Progenitor cell of endocrine pancreas (in vitro differentiated cells): ENCODE data around the gene WDR72. TPM values are rescaled to one million over a fixed set of nuclear protein-coding genes. Genes with fewer than 3 reads are reported as not detected.

Experiments
- DNase-seq: peaks from one replicate; pipeline ENCODE4 v3.0.0; 2021; ENCODE audit warnings: low spot score; ENCODE audit not compliant: unreplicated experiment
- H3K27ac Mint-ChIP-seq: 2 replicates; pipeline ENCODE4 v1.8.0; 2021; ENCODE audit warnings: mild to moderate bottlenecking, moderate library complexity, mixed read lengths
- H3K27me3 Mint-ChIP-seq: 2 replicates; pipeline ENCODE4 v1.8.0; 2021; ENCODE audit warnings: mixed read lengths
- H3K36me3 Mint-ChIP-seq: 2 replicates; pipeline ENCODE4 v1.8.0; 2022; ENCODE audit warnings: mixed read lengths; ENCODE audit not compliant: insufficient read depth
- H3K4me1 Mint-ChIP-seq: 2 replicates; pipeline ENCODE4 v1.8.0; 2021; ENCODE audit warnings: low read depth, mixed read lengths
- H3K4me3 Mint-ChIP-seq: 2 replicates; pipeline ENCODE4 v1.8.0; 2021; ENCODE audit warnings: low read depth, mild to moderate bottlenecking, moderate library complexity, mixed read lengths
- H3K9me3 Mint-ChIP-seq: 2 replicates; pipeline ENCODE4 v1.8.0; 2021; ENCODE audit warnings: low read depth, mixed read lengths
- total RNA-seq: library from RNA; stranded (reverse); gene quantifications from 2 replicates; pipeline ENCODE4 v1.2.1, GENCODE V29; 2021
- TF ChIP-seq, protein P1 (sequence below): fragments of 200-600 bp; sonication (generic); IDR thresholded peaks from one replicate; pipeline ENCODE4 v1.5.0; 2021; ENCODE audit warnings: antibody characterized with exemption, mild to moderate bottlenecking; ENCODE audit not compliant: unreplicated experiment

WDR72 gene
- total RNA-seq, 1 donor from 2014 or later = 26.6 TPM

DNA sequence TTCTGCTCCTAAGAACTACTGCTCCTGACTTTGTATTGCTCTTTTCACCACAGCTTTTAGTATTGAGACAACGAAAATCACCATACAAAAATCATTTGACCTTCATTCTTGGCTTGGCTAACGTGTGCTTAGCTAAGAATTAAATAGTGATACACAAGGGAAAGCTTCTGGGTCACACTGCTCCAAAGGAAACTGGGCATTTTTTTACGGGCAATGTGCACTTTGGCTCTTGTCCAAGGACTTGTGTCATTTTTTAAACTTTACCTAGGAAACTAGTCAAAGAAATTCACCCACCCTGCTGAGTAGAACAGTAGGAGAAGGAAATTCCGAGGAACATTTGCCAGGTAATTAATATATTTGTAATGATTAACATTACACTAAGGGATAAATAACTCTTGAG lies 19.8 kb downstream of the WDR72 start:
- H3K36me3 Mint-ChIP-seq = no peaks in the 10 kb centered on the region
- H3K27me3 Mint-ChIP-seq = no peaks in the 10 kb centered on the region
- peaks cover 1% of the 10 kb centered on the region for H3K4me1 Mint-ChIP-seq
- TF ChIP-seq, protein P1, sequence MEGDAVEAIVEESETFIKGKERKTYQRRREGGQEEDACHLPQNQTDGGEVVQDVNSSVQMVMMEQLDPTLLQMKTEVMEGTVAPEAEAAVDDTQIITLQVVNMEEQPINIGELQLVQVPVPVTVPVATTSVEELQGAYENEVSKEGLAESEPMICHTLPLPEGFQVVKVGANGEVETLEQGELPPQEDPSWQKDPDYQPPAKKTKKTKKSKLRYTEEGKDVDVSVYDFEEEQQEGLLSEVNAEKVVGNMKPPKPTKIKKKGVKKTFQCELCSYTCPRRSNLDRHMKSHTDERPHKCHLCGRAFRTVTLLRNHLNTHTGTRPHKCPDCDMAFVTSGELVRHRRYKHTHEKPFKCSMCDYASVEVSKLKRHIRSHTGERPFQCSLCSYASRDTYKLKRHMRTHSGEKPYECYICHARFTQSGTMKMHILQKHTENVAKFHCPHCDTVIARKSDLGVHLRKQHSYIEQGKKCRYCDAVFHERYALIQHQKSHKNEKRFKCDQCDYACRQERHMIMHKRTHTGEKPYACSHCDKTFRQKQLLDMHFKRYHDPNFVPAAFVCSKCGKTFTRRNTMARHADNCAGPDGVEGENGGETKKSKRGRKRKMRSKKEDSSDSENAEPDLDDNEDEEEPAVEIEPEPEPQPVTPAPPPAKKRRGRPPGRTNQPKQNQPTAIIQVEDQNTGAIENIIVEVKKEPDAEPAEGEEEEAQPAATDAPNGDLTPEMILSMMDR = no peak
- H3K9me3 Mint-ChIP-seq = no peaks in the 10 kb centered on the region
- no peak overlapping the region for H3K4me3 Mint-ChIP-seq
- no peak overlapping the region for H3K27ac Mint-ChIP-seq
- DNase-seq = no peak

- TF ChIP-seq, protein P1 = no peak
- no peak overlapping the region for H3K27ac Mint-ChIP-seq
- peaks cover 1% of the 10 kb centered on the region for H3K4me1 Mint-ChIP-seq
- no peak for DNase-seq
- no peaks in the 10 kb centered on the region for H3K9me3 Mint-ChIP-seq
- no peaks in the 10 kb centered on the region for H3K27me3 Mint-ChIP-seq
- H3K36me3 Mint-ChIP-seq = no peaks in the 10 kb centered on the region
- no peak overlapping the region for H3K4me3 Mint-ChIP-seq
Measured at GRCh38 chr15:53739187-53739586, 20.3 kb downstream of the WDR72 start.

GRCh38 chr15:53721334-53722087 lies 38.0 kb downstream of the WDR72 start:
- Mint-ChIP-seq H3K4me1 (peaks cover 11% of the 10 kb centered on the region), H3K27me3 (no peaks in the 10 kb centered on the region), H3K27ac (no peak overlapping the region), H3K36me3 (peaks cover 13% of the 10 kb centered on the region), H3K4me3 (no peak overlapping the region), H3K9me3 (peaks cover 2% of the 10 kb centered on the region)
- DNase-seq = no peak
- TF ChIP-seq, protein P1 = no peak

GRCh38 chr15:53716909-53717876 lies 42.3 kb downstream of the WDR72 start:
- no peak overlapping the region for H3K4me3 Mint-ChIP-seq
- no peaks in the 10 kb centered on the region for H3K27me3 Mint-ChIP-seq
- DNase-seq = no peak
- peaks cover 10% of the 10 kb centered on the region for H3K36me3 Mint-ChIP-seq
- H3K9me3 Mint-ChIP-seq = no peaks in the 10 kb centered on the region
- H3K27ac Mint-ChIP-seq = no peak overlapping the region
- TF ChIP-seq, protein P1 = peak; percentile 46
- H3K4me1 Mint-ChIP-seq = peaks cover 18% of the 10 kb centered on the region

DNA sequence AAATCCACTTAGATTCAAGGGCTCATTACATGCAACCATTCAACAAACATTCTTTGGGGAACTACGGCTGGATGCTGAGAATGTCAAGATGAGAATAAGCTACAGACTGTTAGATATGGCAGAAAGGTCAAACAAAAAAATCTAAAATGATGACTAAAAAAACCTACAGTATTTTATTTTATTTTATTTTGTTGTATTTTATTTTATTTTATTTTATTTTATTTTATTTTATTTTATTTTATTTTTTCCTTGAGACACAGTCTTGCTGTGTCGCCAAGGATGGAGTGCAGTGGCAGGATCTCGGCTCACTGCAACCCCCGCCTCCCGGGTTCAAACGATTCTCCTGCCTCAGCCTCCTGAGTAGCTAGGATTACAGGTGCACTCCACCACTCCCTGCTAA lies 46.2 kb downstream of the WDR72 start:
- Mint-ChIP-seq H3K4me1 (peaks cover 40% of the 10 kb centered on the region), H3K27ac (no peak overlapping the region), H3K36me3 (peaks cover 4% of the 10 kb centered on the region), H3K4me3 (no peak overlapping the region), H3K9me3 (no peaks in the 10 kb centered on the region), H3K27me3 (no peaks in the 10 kb centered on the region)
- DNase-seq = no peak
- TF ChIP-seq, protein P1 = no peak
